Superior temporal gyrus (tissue), 1 donor: ENCODE results near the gene TMEM87A.

Experiments used
- DNase-seq: peaks from one replicate; pipeline ENCODE4 v3.0.0-alpha.2; 2016; ENCODE audit errors: extremely low spot score

Gene TMEM87A

GRCh38 chr15:42206406-42206805, 66.8 kb downstream of the TMEM87A start:
- no peak for DNase-seq

- no peak for DNase-seq
Measured at GRCh38 chr15:42203891-42204290, 69.3 kb downstream of the TMEM87A start.

- no peak for DNase-seq
Measured at GRCh38 chr15:42202653-42203052, 70.6 kb downstream of the TMEM87A start.

- DNase-seq, result no peak
Measured at GRCh38 chr15:42201801-42202200, 71.4 kb downstream of the TMEM87A start.

GRCh38 chr15:42199126-42199525, 74.1 kb downstream of the TMEM87A start:
- DNase-seq, result no peak

- no peak for DNase-seq
Measured at GRCh38 chr15:42198516-42198915, 74.7 kb downstream of the TMEM87A start.

- no peak for DNase-seq
Measured at GRCh38 chr15:42194513-42194912, 78.7 kb downstream of the TMEM87A start.

- DNase-seq, result no peak
Measured at GRCh38 chr15:42193383-42193782, 79.8 kb downstream of the TMEM87A start.

- no peak for DNase-seq
Measured at GRCh38 chr15:42191610-42192346, 81.5 kb downstream of the TMEM87A start.

GRCh38 chr15:42190370-42190769, 82.9 kb downstream of the TMEM87A start:
- DNase-seq, result no peak

- DNase-seq, result no peak
Measured at GRCh38 chr15:42185801-42186200, 87.4 kb downstream of the TMEM87A start.

- DNase-seq, result no peak
Measured at GRCh38 chr15:42184736-42185135, 88.5 kb downstream of the TMEM87A start.

GRCh38 chr15:42184296-42184695, 88.9 kb downstream of the TMEM87A start:
- no peak for DNase-seq

GRCh38 chr15:42182961-42183360, 90.3 kb downstream of the TMEM87A start:
- no peak for DNase-seq

GRCh38 chr15:42182328-42182886, 90.8 kb downstream of the TMEM87A start:
- DNase-seq, result no peak

- DNase-seq, result no peak
Measured at GRCh38 chr15:42178056-42178455, 95.2 kb downstream of the TMEM87A start.

- no peak for DNase-seq
Measured at GRCh38 chr15:42175671-42176070, 97.6 kb downstream of the TMEM87A start.

- DNase-seq, result no peak
Measured at GRCh38 chr15:42172475-42172874, 100.8 kb downstream of the TMEM87A start.

- DNase-seq, result no peak
Measured at GRCh38 chr15:42171795-42172194, 101.4 kb downstream of the TMEM87A start.

GRCh38 chr15:42171122-42171521, 102.1 kb downstream of the TMEM87A start:
- no peak for DNase-seq

- no peak for DNase-seq
Measured at GRCh38 chr15:42166225-42166940, 106.8 kb downstream of the TMEM87A start.

GRCh38 chr15:42165106-42165505, 108.1 kb downstream of the TMEM87A start:
- no peak for DNase-seq

- DNase-seq, result no peak
Measured at GRCh38 chr15:42163947-42164550, 109.2 kb downstream of the TMEM87A start.
